GM21381 (cell line): ENCODE measurements around the gene SPEG.

Source experiments
- ATAC-seq: cut with Tn5 transposase; IDR thresholded peaks from one replicate; pipeline ENCODE4 v1.9.1; 2021; ENCODE audit warnings: mild to moderate bottlenecking, moderate library complexity; ENCODE audit not compliant: unreplicated experiment

The SPEG gene

DNA sequence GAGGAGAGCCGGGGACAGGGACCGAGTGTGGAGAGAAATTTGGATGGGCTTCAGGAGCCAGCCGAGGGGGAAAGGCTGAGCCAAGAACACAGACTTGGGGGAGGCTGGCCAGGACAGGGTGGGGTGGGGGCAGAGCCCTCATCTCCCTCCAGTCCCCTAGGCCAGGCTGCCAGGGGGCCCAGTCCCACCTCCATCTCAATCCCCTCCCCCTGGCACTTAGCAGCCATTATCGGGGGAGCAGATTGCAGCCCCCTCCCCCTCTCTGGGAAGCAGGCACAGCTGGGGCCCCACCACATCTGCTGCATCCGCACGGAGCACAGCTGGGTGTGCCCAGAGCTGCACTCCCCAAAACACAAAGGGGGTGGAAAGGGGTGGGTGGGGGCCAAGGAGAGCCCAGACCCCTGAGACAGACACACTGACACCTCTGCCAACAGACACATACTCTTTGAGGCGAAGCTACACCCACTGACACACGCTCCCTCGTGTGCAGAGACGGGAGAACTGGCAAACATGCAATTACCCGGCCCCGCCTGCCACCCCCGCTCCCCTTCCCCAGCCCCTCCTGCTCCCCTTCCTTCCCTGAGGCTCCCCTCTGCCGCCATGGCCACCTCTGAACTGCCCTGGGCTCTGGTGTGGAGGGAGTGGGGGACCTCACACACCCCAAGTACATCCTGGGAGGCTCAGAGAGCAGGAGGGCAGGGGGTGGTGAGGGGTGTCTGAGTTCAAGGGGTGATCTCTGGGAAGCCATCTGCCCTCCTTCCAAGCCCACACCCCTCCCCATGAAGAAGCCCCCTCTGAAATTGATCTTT, 74.5 kb downstream of the SPEG start:
- no peak for ATAC-seq

DNA sequence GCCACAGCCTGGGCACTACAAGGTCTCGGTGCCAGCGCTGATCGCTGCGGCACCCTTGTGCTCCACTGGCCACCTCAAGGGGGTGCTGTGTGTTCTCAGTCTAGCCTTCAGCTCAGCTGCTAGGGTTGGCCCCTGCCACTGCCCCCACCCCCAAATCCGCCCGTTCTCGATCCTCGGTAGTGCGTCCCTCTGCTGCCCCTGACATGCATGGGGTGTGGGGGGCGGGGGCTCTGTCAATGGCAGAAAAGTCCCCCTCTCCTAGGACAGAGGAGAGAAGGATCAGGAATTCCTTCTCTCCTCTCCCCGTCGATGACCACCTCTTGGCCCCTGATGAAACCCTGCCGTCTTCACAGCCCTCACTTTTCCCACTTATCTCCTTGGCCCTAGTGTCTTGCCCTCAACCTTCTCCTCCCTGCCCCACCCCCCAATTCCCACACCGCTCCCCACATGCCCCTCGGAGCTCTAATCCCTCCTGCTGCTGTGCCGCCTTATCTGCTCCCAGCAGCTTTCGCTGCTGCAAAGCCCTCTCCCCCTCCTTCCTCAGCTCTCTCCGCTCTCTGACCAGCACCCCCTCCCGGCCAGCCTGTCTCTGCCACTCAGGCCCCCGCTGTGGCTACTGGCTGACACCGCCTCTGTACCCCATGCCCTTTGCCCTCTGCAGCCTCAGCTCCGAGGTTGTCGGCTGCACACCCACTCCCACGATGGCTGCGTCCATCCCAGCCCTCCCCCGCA, 75.3 kb downstream of the SPEG start:
- ATAC-seq: no peak

DNA sequence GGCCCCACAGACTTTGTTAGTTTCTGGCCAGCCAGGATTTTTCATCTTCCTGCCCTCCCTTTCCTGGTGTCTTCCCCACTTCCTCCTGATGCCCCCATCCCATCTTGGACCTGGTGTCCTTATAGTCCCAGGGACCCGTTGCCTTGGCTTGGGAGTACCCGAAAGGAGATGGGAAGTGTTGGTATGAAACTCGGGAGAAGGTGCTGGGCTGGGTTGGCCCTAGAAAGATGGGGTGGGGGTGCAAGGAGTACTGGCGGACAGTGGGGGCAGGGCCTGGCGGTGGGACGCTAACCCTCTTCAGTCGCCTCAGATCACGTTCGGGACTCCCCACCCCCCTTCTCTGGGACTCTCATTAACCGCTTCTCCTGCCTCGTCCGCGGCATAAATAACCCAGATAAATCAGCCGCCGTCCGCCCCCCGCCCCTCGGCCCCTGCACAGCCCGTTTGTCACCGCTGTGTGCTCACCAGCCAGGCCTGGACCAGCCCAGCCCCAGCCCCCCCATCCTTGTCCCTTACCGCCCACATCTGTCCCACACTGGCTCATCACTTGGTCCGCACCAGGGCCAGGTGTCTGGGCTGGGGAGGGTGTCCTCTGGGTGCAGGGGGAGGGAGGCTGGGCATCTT, 76.0 kb downstream of the SPEG start:
- no peak for ATAC-seq

DNA sequence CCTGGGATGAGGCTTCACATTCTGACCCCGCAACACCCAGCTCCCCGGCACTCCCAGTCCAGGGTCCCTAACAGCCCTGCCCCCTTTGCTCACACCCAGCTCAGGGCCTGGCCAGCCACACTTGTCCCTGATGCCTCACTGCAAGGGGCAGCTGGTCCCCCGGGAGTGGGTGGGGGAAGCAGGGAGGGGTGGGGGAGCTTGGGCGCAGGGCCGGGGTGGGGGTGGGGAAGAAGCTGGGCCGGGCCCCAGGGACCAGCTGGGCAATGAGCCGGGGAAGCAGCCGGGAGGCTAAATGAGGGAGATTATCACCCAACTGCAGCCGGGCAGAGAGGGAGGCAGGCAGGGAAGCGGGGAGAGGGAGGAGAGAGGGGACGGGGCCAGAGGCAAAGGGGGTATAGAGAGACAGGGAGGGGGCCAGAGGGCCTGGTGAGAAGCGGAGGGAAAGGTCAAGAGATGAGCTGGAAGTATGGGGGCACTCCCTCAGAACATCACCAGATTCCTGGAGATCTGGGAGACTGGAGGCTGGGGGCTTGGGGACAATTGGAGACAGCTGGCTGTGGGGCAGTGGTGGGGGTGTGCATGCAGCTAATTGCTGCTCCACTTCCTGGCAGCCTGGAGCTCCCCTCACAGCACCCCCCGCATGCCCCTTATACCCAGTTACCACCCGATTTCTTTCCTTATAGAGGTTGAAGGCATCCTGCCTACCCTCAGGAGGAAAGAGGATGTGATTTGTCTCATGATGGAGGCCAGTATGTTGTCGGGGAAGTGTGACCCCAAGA, 77.1 kb downstream of the SPEG start:
- ATAC-seq: no peak

DNA sequence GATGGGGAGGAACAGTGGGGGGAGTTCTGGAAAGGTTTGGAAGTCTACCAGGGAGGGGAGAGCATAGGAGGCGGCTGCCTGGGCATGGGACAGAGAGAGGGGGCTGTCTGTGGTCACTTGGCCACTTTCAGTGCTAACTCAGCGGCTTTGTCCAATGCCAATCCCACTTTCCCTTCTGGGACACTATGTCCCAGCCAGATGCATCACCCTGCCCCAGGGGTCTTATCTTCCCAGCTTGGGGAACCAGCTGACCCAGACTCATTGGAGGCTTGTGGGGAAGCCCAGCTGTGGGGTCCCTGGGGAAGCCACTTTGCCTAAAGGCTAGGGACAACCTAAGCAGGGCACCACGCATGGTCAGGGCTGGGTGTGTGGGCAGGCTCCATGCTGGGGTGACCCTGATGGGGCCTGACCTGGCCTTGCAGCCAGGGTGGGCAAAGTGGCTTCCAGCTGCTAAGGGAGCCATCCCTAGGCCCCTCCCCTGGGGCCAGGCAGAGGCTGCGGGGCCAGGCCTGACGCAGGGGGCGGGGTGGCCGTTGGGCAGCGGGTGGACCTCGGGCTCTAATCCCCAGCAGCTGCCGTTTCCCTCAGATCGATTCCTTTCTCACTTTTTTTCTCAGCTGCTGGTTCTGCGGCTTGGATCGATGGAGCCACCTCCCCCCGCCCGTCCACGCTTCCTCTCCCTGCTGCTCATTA, 78.0 kb downstream of the SPEG start:
- ATAC-seq: no peak

DNA sequence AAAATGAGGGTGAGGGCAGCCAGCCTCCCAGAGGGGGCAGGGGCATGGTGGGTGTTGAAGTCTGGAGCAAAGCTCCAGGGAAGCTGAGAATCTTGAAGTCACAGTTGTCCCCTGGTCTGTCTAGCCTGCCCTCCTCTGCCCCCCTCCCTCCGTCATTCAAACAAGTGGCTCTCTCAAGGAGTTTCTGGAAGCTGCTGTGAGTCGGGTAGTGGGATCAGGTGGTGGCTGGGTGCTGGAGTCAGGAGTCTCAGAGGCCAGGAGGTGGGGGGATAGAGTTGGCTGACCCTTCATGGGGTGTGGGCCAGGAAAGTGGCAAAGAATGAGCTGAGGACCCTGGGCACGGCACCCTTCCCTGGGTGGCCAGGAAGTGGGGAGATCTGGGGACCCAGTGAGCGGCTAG, 79.1 kb downstream of the SPEG start:
- no peak for ATAC-seq

DNA sequence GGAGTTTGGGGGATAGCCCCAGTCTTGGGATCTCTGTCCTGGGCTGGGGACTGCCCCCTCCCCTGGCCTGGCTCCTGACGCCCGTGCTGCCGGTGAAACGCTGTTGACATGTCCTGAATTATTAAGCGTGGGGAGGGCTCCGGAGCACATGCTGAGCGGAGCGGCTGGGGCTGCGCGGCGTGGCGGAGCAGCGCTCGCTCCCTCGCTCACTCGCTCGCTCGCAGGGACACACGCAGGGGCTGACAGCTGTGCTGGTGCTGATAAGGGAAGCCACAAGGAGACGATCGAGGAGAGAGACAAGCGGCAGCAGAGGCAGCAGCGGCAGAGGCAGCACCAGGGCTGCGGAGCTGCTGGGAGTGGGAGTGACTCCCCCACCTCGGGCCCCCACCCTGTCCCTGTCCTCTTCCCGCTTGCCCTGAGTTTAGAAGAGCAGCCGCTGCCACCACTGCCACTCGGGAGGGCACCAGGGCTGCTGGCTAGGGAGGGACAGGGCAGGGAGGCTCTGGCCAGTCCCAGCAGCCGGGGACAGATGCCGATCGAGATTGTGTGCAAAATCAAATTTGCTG, 79.6 kb downstream of the SPEG start, which contains the start of gene ASIC4:
Gene ASIC4, plus strand, starts transcription at position 287 of the 566 bp plus-strand sequence. Its CDS starts 243 bp downstream, at position 530.
- no peak for ATAC-seq

DNA sequence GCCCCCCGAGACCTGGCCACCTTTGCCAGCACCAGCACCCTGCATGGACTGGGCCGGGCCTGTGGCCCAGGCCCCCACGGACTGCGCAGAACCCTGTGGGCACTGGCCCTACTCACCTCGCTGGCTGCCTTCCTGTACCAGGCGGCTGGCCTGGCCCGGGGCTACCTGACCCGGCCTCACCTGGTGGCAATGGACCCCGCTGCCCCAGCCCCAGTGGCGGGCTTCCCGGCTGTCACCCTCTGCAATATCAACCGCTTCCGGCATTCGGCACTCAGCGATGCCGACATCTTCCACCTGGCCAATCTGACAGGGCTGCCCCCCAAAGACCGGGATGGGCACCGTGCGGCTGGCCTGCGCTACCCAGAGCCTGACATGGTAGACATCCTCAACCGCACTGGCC, 80.2 kb downstream of the SPEG start:
- ATAC-seq: no peak

DNA sequence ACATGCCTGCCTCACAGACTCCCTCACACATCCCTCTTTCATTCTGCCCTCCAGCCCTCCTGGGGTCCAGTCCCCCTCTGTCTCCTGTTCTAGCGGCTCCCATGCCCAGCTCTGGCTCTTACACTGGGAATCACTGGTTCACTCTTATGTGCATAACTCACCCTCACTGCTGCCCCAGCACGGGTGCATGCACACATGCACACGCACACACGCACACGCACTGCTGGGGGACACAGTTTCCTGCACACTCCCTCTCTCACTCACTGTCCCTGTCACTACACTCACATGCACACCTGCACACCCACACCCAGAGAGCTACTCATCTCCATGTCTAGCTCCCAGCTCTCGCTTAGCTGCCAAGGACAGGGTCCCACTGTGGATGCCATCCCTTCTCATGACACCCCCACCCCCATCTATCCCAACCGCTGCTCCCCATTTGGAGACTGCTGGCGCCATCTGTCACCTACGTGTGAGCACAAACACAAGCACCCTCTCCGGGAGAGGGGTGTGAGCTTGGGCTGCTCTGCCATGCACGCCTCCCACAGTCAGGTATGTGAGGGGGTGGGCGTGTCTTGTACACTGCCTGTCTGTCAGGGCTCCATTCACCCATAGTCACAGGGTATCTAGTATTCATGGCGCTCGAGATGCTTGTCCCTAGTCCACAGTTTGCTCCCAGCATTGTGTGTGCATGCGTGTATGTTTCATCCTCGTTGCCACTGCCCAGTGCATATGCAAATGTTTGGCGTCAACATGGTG, 81.4 kb downstream of the SPEG start:
- no peak for ATAC-seq

DNA sequence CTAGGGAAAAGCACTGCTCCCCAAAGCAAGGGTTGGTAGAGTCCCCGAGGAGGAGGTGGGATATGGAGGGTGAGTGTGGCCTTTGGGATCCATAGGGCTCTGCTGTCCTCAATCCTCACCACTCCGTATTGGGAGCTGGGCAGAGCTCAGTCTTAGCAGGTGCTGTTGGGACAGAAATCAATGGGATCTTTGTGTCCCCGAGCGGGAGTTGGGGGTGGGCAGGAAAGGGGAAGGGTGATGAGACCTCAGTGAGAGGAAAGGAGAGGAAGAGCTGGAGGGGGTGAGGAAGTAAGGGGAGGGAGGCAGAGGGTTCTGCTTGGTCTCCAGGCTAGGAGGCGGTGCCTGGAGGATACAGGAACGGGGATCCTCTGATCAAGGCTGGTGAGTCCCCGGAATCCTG, 82.2 kb downstream of the SPEG start:
- no peak for ATAC-seq

DNA sequence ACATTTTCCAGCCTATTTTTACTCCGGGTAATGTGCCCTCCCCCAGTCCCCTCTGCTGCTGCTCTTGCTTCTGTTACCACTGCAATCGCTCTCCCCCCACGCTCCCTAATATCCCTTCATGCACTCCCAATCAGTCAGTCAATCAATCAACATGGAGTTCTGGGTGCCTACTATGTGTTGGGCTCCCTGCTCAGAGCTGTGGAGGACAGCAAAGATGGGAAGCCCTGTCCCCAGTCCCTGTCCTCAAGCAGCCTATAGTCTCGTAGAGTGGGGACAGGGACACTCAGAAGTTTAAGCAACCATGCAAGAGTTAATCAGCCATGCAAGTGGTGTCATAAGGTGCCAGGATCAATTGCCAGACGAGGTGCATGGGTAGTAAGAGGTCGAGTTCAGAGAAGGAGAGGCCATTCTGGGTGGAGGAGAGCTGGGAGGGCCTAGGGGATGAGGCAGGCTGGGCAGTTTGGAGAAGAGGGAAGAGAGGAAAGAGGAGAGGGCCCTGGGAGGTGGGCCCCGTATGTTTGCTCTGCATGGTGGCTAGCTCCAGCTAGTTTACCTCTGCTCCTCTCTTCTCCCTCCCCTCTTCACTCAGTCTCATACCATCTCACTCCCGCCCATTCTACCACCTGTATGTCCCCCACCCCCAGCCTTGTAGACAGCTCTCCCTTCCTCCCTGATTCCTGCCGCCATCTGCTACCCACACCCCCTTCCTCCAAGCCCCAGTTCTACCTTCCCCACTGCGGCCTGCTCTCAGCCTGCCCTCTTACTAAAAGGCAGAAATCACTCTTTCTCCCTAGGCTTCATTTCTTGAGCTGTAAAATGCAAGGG, 83.5 kb downstream of the SPEG start:
- no peak for ATAC-seq

DNA sequence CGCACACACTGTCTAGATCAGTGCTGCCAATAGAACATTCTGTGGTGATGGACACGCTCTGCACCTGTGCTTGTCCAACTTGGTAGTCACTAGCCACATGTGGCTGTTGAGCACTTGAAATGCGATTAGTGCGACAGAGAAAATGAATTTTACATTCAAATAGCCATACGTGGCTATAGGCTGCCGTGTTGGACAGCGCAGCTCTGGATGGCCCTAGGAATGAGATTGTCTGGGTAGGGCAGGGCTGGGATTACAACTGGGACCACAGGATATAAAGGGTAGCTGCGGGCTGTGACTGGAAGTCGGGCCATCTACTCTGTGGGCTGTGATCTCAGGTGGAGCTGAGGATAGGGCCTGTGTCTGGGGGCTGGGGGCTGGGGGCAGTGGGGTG, 84.9 kb downstream of the SPEG start:
- no peak for ATAC-seq

DNA sequence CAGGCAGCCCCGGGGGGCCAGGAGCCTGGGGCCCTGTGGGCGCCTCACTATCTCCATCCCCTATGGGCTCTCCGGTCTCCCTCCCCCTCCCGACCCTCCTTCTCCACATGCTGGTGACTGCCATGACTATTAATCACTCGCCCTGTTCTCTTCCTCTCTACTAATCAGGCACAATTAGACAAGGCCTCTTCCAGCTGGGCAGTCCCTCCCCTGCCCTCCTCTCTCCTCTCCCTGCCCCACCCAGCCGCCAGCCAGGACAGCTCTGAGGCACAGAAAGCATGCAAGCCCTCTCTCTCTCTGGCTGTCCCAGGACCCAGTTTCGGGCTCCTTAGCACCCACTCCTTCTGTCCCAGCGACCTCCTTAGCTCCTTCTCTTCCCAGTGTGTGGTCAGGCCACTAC, 85.4 kb downstream of the SPEG start:
- no peak for ATAC-seq

DNA sequence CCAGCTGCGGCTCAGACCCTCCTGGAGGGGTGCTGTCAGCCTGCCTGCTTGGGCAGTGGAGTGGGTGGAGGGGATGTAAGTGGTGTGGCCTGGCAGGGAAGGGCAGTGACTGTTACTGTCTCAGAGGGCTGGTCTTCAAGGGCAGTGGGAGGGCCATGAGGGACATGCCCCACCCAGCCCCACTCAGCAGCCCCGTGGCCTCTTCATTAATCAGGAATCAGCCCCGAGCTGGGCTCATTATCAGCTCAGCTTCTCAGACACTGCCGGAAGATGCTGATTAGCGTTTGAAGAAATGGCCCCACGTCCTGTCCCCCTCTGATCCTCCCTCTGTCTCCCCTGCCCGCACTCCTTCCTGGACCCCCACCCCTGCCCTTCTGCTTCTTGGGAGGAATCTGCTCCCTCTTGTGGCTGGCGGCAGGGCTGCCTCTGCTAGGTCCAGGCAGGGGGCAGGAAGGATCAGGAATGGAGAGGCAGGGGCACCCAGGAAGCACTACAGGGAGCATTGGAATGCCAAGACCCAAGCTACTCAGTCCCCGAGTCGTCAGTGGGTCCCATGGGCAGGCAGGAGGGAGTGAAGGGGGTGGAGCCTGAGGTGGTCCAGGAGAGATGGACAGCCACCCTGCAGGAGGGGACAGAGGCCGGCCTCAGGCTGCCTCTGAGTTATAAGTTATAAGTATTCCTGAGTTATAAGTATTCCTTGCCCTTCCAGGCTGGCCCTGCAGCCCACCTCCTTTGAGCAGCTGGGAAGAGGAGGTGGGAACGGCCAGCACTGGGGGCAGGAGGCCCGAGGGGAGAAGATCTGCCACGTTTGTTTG, 86.6 kb downstream of the SPEG start:
- no peak for ATAC-seq

DNA sequence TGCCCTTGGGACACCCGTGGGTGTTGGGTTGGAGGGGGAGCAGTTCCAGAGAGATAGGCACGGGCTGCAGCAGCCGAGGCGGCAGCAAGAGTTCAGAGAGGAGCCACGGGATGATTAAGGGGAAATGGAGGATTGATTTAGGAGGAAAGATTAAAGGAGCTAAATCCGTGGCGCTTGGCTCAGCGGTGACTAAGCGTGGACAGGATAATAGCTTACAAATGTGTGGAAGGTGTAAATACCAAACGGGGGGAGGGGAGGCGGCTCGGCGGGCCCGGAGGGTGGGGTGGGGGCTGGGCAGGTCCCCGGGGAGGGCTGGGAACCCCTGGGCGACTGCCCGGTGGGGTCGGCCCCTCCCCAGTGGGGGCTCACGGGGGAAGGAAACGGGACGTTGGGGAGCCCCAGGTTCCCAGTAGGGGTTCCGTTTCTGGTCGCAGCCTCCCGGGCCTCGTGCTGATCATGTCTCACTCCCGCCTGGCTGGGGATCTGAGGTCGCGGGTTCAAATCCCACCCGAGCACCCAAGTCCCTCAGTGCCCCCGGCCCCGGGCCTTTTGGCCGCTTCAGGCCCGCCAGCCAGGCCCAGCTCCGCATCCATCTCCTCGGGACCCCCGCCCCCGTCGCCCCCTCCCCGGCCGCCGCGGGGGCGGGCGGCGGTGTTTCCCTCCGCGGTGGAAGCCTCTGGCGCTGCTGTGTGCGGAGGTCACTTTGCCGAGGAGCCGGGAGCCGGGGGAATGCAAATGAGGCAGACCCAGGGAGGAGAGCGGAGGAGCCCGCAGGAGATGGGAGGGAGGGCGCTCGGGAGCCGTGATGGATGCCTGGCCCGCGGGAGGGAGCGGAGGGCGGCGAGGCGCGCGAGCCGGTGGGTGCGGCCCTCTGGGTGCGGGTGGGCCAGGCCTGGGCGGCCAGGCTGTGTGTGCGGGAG, 87.7 kb downstream of the SPEG start:
- no peak for ATAC-seq

DNA sequence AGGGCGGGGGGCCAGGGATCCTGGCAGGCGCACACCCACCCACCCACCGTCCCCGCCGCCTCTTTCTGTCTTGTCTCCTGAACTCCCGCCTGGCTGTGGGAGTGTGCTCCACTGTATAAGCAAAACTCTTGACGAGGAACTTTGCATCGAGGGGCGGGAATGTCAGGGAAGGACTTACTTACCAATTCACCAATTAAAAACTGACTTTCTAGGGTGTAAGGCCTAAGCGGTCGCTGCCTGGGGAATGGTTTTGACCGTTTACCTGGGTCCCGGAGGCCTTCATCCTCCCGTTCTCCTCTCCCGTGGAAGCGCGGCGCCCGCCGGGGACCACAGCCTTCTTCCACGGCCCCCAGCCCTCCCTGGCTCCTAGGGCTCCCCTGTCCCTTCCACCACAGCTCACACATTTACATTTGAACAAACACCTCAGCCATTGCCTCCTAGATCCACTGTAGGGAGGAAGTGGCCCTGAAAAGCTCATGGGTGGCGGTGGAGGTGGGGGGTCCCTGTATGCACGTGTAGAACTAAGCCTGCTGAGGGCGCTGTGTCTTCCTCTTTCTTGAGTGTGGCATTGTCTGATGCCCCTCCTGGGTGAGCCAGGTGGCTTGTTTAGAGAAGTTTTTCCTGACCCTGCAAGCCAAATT, 88.5 kb downstream of the SPEG start:
- ATAC-seq: no peak
